Medulla oblongata (tissue), 1 donor: ENCODE results near the gene HRCT1.
"Not testable (repeated sequence)": the region's sequence is repeated elsewhere in the genome, so short reads cannot be mapped to it uniquely, and the experiment has no call there.

ENCODE experiments used
- DNase-seq: peaks from one replicate; pipeline ENCODE4 v3.0.0-alpha.2; 2015; ENCODE audit errors: extremely low spot score

HRCT1 gene

DNA sequence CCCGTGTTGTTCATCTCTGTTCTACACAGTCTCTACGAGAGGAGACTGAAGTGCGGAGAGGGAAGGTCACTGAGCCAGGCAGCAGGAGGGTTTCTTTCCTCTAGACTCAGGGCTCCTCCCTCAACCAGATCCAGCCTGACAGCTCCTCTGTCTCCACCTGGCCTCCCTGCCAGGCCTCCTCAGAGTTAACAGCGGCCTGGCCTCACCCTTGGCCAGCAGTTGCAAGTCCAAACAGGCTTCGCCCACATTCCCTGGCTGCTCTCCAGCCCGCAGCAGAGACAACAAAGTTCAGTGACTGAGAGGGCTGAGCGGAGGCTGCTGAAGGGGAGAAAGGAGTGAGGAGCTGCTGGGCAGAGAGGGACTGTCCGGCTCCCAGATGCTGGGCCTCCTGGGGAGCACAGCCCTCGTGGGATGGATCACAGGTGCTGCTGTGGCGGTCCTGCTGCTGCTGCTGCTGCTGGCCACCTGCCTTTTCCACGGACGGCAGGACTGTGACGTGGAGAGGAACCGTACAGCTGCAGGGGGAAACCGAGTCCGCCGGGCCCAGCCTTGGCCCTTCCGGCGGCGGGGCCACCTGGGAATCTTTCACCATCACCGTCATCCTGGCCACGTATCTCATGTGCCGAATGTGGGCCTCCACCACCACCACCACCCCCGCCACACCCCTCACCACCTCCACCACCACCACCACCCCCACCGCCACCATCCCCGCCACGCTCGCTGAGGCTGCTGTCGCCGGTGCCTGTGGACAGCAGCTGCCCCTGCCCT, at the start of gene HRCT1:
Gene HRCT1 (plus strand): TSS at position 291 of the 768 bp plus-strand sequence. CDS start 86 bp downstream, at position 377.
- DNase-seq, result peak; percentile 61

DNA sequence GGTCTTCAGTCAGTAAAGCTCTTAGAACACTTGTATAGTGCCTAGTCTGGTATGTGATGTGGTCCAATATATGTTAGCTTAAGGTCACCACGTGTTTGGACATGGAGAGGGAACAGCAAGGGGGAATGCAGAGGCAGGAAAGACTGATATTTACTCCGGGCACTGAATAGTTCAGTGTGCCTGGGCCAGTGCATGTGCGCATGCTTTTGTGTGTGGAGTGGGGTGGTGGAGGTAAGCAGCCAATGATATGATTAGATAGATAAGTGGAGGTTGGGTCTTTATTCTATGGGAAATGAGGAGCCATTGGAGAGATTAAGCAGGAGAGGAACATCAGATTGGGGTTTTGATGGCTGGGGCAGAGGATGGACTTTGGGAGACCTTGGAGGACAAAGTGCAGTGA, 49.8 kb upstream of the HRCT1 start:
- no peak for DNase-seq

DNA sequence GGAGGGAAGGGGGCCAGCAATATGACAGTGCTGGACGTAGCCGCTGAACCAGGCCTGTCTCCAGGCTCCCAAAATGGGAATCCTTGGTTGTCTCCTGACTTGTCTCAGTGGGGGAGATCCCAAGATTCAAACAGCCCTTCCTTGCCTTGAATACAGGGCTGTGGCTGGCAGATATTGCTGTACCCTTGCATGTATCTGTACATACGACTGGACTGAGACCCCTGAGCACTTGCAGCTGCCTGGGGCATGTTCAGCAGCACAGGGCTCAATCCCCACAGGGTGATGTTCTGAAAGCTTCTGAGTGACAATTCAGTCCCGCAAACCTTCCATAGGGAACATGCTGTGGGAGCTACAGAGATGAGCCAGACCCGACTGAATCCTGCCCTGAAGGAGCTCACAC, 49.1 kb upstream of the HRCT1 start:
- DNase-seq, result no peak

DNA sequence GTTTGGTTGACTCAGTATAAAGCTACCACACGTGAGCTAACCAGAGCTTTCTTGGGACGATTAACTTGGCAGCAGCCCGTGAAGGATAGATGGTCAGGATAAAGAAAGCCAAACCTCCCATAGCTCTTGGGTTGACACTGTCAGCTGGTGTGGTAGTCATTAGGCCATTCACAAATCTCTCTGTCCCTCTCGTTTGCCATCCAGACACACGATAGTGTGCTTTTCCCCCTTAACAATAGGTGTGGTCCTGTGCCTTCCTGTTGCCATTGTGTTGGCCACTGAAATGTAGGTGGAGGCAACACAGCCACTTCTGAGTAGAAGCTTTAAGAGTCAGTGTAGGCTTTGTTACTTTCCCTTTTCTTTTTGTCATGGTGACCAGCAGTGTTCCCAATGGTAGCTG, 47.5 kb upstream of the HRCT1 start:
- DNase-seq, result no peak

DNA sequence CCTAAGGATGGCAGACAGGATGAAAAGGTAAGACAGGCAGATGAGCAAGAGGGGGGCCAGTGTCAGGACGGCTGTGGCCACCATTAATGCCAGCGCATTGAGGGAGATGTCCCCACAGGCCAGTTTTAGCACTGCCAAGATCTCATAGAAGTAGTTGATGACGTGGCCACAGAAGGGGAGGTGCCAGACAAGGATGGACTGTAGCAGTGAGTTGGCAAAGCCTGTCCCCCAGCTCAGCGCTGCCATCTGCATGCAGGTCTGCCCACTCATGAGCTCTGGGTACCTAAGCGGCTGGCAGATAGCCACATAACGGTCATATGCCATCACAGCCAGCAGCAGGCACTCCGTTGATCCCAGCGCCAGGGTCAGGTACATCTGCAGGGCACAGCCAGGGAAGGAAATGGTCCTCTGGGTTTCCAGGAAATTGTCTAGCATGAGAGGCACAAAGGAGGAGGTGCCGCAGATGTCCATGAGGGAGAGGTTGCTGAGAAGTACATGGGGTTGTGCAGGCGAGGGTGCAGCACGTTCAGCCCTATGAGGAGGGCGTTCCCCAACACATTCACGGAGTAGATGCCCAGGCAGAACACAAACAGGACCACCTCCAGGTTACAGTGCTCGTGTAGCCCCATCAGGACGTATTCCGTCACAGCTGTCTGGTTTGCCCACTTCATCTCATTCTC, 46.6 kb upstream of the HRCT1 start:
- DNase-seq, result no peak

DNA sequence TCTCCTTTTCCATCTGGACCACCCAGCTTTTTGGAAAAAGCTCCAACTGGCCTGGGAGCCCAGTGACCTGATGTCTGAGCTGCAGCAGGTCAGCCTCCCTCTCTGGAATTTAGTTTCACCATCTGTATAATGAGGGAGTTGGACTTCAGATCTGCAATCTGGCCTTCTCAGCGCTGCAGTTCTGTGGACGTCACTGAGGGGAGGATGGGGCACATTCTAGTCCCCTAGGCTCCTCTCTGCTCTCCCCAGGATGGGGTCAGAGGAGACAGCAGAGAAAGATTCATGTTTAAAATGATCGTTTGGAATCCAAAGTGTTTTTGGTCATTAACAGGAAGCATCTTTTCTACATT, 46.0 kb upstream of the HRCT1 start:
- no peak for DNase-seq

DNA sequence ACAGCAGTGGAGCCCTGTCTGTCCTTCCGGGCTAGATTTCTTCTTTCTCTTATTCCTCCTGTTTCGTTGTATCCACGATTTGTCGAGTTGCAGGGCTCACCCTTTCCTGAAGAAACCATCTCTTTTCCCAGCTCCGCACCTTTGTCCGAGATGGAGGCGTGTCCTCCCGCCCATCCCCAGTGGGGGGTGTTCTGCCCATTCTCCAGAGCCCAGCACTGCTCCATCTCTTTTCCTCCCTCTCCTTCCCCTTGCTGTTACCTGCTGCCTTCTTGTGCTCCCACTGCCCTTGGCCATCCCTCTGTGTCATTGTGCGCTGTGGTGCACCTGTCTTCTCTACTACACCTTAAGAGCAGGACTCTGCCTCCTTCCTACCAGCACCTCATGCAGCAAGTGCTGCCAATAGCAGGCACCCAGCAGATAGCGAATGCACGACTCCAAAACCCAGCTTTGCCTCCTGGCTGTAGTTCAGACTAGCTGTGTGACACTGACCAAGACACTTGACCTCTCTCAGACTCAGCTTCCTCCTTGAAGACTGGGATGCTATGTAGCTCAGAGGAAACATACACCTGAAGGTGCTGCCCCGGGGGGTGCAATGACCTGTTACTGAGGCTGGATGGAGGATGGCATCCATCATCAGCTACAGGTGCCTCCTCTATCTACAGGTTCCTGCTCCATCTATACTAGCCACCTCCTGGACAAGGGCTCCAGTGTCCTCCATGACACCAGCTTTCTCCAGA, 44.7 kb upstream of the HRCT1 start:
- DNase-seq, result no peak

DNA sequence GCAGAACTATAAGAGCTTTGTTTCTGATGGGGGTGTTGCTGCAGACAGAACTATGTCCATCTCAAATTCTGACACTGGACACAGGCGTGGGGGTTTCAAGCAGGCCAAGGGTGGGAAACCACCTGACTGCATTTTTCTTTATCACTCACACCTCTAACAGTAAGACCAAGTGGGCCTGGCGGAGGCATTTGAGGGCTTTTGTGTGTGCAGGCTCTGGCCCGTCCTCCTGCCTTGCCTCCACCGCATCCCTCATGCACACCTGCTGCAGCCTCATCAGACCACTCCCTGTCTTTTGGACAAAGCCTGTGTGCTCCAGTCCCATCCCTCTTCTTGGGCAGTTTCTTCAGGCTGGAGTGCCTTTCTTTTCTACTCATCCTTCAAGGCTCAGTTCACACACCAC, 43.7 kb upstream of the HRCT1 start:
- DNase-seq, result no peak

DNA sequence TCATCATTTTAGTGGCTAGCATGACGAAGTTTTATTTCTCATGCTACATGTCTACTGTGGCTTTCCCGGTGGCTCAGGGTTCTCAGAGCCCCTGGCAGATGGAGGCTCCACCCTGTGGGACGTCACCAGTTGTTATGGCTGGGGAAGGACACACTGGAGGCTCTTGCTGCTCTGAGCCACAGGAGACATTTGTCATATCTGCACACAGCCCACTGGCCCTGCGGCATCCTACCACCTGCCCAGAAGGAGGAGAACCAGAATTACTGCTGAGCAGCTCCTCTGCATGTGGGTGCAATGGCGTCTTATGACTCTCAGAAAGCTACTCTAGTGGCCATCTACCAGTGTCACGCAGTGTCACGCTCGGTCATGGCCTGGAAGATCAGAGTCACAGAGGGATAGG, 42.4 kb upstream of the HRCT1 start:
- DNase-seq, result no peak

DNA sequence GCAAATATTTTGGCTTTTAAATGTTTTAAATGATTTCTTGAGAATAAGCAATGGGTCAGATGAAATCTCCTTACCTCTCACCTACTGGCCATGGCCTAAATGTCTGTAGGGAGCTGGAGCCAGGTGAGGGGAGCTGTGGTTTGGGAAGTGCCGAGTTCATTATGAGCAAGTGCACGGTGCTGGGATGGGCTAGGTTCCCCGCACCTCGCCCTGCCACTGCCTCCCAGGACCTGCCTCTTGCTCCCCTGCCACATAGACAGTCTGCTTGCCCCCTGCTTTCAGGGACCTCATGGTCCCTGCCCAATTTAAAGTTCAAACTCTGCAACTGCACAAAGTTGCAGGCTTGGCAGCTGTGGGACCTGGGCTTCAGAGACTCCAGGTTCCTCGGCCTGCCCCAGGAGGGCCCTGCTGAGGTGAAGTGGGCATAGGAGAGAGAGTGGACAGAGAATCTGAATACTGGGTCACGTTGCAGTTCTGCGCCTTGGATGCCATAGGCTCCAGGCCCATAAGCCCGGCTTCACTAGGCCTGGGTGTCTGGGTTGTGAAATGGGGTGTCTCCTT, 41.2 kb upstream of the HRCT1 start:
- DNase-seq, result no peak

DNA sequence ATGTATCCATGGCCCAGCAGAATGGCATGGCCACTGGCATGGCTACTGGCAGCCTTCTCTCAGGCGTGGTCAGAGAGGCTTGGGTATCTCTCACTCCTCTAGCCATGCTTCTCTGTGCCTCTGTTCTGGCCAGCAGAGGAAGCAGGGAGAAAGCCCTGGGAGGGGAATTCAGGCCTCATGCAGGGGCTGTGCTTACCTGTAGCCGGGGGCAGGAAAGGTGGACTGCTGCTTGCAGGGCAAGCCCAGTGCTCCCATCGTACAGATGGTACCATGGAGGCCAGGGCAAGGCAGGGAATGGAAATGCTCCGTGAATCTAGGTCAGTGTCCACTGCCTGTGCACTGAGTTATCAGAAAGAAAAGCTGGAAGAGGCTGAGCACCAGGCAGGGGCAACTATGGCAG, 38.5 kb upstream of the HRCT1 start:
- no peak for DNase-seq

DNA sequence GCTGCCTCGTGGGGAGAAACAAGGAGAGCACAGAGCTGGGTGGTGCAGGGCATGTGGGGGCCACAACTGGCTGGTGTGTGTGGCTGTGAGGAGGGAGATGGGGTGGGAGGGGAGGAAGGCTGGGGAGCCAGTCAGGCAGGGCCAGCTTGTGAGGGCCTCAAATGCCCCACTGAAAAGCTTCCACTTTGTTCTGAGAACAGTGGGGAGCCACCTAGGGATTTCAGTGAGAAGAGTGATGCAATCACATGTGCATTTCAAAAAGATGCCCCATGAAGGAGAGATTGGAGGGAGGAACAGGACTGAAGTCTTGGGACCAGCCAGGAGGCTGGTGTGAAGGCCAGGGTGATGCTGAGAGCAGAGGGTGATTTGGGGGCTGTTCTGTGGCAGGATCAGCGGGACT, 37.1 kb upstream of the HRCT1 start:
- DNase-seq, result no peak

DNA sequence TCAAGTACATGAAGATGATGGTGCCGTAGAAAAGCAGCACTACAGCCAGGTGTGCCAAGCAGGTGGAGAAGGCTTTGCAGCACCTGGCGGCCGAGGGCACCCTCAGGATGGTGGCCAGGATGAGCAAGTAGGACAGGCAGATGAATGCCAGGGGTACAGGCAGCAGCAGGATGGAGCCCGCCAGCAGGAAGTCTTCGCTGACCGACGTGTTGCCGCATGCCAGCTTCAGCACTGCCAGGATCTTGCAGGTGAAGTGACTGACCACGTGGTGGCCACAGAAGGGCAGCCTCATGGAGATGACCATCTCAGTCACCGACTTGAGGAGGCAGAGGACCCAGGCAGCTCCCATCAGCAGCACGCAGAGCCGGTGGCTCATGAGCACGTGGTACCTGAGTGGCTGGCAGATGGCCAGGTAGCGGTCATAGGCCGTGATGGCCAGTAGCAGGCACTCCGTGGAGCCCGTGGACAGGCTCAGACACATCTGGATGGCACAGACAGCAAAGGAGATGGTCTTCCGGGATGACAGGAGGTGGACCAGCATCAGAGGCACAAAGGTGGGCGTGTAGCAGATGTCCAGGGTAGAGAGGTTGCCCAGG, 36.3 kb upstream of the HRCT1 start:
- DNase-seq, result no peak

DNA sequence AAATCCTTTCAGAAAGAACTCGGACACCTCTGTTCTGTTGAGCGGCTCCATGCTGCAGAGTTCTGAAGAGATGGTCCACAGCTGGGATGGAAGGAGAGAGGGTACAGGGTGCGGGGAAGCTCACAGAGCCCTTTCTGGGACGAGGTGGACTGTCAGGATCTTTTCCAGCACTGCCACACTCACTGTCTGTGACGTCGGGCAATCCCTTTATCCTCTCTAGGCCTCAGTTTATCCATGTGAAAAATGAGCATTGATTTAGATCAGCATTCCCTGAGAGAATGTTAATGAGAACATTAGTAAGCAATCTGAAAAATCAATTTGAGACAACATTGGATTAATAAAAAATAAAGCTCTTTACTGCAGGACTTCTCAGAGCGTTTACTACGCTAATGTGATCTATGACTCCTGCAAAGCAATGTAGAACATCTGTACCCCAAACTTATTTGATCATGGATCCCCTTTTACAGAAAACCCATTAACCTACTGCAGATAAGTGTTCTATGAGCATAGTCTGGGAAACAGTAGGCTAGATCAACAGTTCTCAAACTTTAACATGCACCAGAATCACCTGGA, 35.6 kb upstream of the HRCT1 start, which contains the start of gene OR13J1:
Gene OR13J1 (minus strand): TSS at position 51 of the 573 bp plus-strand sequence. CDS start 0 bp downstream, at position 51.
- DNase-seq, result no peak

DNA sequence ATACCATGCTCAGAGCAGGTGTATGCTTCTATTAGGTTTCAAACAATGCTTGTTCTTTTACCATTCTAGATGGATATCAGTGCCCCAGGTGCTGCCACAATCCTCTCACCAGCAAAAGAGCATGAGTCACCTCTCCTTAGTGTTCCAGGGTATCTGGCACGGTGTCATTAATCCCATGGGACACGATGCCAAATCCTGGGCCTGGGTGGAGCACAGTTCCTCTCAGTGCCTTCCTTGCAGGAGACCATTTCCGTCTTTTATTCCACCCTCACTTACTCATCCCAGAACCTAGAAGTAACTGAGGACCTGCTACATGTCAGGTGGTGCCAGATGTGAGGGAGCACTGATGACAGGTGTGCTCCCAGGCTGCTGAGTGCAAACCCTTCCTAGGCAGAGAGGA, 34.5 kb upstream of the HRCT1 start:
- no peak for DNase-seq

DNA sequence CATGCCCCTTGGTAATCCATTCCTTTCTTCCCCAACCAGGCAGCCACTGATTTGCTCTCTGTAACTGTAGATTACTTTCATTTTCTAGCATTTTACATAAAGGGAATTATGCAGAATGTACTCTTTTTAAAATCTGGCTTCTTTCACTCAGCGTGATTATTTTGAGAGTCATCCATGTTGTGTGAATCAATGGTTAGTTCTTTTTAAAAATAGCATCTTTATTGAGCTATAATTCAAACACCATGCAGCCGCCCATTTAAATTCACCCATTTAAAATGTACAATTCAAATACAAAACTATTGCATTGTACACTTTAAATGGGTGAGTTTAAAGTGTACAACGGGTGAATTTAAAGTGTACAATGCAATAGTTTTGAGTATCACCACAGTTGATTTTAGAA, 33.5 kb upstream of the HRCT1 start:
- DNase-seq, result no peak

DNA sequence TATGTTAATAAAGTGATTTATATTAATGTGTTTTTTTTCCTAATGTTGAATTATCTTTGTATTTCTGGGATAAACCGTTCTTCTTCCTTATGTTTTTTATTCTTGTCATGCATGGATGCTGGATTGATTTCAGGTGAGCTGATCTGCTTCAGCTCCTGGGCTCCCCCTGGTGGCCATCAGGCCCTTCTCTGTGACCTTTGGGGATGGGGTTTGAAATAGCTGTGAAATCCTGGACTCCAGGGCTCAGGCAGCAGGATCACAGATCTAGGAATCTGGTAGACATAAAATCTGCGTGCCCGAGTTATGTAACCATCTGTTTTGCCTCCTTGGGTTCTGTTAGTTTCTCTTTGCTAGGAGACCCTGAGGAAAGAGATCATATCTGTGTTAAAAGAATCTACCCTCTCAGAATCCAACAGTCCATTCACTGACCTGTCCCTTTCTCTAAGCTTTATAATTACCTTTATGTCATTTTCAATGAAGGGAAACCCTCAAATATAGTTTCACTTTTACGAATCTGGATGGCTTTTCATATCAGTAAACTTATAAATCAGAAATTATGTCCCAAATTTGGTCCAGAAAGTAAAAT, 23.6 kb upstream of the HRCT1 start:
- DNase-seq, result peak; percentile 91

DNA sequence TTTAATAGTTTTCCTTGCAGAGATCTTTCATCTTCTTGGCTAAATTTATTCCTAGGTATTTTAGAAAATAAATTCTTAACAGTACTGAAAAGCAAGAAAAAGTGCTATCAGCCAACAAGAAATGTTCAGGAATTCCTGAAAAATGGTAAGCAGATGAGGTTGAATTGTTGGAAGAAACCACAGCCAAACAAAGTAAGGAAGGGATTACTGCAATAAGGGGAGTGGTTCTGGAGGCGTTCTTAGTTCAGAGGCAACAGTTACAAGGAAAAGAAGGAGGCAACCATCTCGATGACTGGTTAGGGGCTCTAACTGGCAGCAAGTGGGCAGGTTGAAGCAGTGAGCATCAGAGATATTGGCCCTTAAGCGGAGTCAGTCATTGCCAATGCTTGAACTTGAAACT, 23.0 kb upstream of the HRCT1 start:
- no peak for DNase-seq

DNA sequence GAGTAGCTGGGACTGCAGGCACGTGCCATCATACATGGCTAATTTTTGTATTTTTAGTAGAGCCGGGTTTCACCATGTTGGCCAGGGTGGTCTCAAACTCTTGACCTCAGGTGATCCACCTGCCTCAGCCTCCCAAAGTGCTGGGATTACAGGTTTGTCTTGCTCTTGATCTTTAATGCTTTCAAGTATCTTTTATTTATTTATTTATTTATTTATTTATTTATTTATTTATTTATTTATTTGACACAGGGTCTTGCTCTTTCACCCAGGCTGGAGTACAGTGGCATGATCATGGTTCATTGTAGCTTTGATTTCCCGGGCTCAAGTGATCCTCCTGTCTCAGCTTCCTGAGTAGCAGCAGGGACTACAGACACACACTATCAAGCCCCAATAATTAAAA, 21.1 kb upstream of the HRCT1 start:
- not testable (repeated sequence) for DNase-seq

DNA sequence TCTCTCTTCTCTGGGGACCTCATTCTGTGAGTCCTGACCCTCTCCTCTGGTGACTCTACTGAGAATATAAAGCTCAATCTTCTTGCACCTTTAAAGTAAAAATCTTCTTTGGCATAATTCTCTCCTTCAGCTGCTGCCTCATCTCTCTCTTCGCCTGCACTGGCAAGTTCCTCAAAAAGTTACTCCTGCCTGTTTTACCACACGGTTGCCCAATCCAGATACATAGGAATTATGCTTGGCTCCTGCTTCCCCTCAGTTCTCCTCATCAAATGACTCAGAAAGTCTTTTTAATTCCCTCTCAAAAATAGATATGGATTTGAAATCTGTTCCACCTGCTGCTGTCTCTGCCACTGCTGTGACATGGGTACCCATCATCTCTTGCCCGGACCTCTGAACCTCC, 14.4 kb upstream of the HRCT1 start:
- no peak for DNase-seq

DNA sequence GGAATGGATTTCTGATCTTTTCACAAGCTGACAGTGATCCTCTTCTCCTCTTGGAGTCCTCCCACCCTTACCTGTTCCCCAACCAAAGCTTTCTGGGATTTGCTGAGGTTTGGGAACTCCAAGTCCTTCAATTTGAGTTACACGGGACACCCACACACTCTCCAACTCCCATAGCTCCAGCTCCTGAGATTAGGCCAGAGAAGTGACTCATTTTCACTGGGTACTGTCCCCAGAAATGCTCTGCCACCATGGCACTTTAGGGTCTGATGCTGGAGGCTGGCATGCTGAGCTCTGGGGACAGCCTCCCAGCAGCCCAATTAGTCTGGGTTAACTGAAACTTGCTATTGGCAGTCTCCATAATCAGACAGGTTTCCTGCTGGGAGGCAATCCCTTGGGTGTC, 14.0 kb upstream of the HRCT1 start:
- no peak for DNase-seq
